Measurements from ENCODE around the gene CRYL1. TPM values are rescaled to one million over a fixed set of nuclear protein-coding genes. Genes with fewer than 3 reads are reported as not detected.

CRYL1 gene
- total RNA-seq, 1 experiment from 2014 or later = 13.4 TPM

GRCh38 chr13:20429682-20430081 lies 96.0 kb downstream of the CRYL1 start:
- intact Hi-C loops (cut with micrococcal nuclease; ENCODE audit: unreplicated experiment) = no loop called here
- no peak for TF ChIP-seq CTCF (IDR thresholded peaks at IDR 0.05)
- no peak for TF ChIP-seq TCF7L2 (IDR thresholded peaks at IDR 0.05; ENCODE audit: low read depth, low read length)
- TF ChIP-seq POLR2AphosphoS5 (IDR thresholded peaks at IDR 0.05; ENCODE audit: low read depth, low read length) = no peak
- TF ChIP-seq REST (IDR thresholded peaks at IDR 0.05; ENCODE audit: insufficient read depth in 1 of 2, low read depth in 2 of 2, low read length in 1 of 2) = no peak
- TF ChIP-seq SIN3A (IDR thresholded peaks at IDR 0.05; ENCODE audit: borderline replicate concordance, insufficient read depth, low read depth, low read length) = no peak
- DNase-seq (ENCODE audit: low read depth, low spot score) (no peak), ATAC-seq (no peak)
- BruUV-seq (replicated peaks) = no TSS peak
- H3K9me3 ChIP-seq (ENCODE audit: control insufficient read depth, insufficient read depth, low read depth, low read length) = no peaks in the 10 kb centered on the region
- H3K4me1 ChIP-seq (ENCODE audit: control insufficient read depth, insufficient read depth, low read length) = no peaks in the 10 kb centered on the region
- no peak overlapping the region for H3K4me3 ChIP-seq (ENCODE audit: low read depth in 2 of 2, low read length in 2 of 2)
- POLR2A ChIA-PET = no interaction called here
- no peaks in the 10 kb centered on the region for H3K36me3 ChIP-seq (ENCODE audit: control insufficient read depth, insufficient read depth, low read length)
- CTCF ChIA-PET = no interaction called here
- no peaks in the 10 kb centered on the region for H3K27me3 ChIP-seq (ENCODE audit: control insufficient read depth, insufficient read depth, low read length)
- no peak overlapping the region for H3K27ac ChIP-seq (ENCODE audit: low read length)
- in situ Hi-C loops (cut with HindIII; ENCODE audit: low pct_unique_long_range_greater_than_20kb, low sequenced_read_pairs) = no loop called here

GRCh38 chr13:20428666-20429644 lies 96.7 kb downstream of the CRYL1 start:
- Histone ChIP-seq H3K27ac (ENCODE audit: low read length) (no peak overlapping the region), H3K36me3 (ENCODE audit: control insufficient read depth, insufficient read depth, low read length) (no peaks in the 10 kb centered on the region), H3K27me3 (ENCODE audit: control insufficient read depth, insufficient read depth, low read length) (no peaks in the 10 kb centered on the region), H3K4me3 (ENCODE audit: low read depth in 2 of 2, low read length in 2 of 2) (no peak overlapping the region), H3K9me3 (ENCODE audit: control insufficient read depth, insufficient read depth, low read depth, low read length) (no peaks in the 10 kb centered on the region), H3K4me1 (ENCODE audit: control insufficient read depth, insufficient read depth, low read length) (no peaks in the 10 kb centered on the region)
- ATAC-seq = no peak
- CTCF ChIA-PET = no interaction called here
- in situ Hi-C loops (cut with HindIII; ENCODE audit: low pct_unique_long_range_greater_than_20kb, low sequenced_read_pairs) = no loop called here
- POLR2A ChIA-PET = no interaction called here
- no peak for DNase-seq (ENCODE audit: low read depth, low spot score)
- no TSS peak for BruUV-seq (replicated peaks)
- TF ChIP-seq CTCF (IDR thresholded peaks at IDR 0.05) (no peak), SIN3A (IDR thresholded peaks at IDR 0.05; ENCODE audit: borderline replicate concordance, insufficient read depth, low read depth, low read length) (no peak), REST (IDR thresholded peaks at IDR 0.05; ENCODE audit: insufficient read depth in 1 of 2, low read depth in 2 of 2, low read length in 1 of 2) (no peak), POLR2AphosphoS5 (IDR thresholded peaks at IDR 0.05; ENCODE audit: low read depth, low read length) (no peak), TCF7L2 (IDR thresholded peaks at IDR 0.05; ENCODE audit: low read depth, low read length) (no peak)
- intact Hi-C loops (cut with micrococcal nuclease; ENCODE audit: unreplicated experiment) = no loop called here

All from Panc1 (cell line).